HEK293 (cell line): ENCODE results near the gene TNNI3K.

Experiments
- CTCF ChIP-seq: fragments of 450-650 bp; formaldehyde crosslinking; IDR thresholded peaks from 2 replicates; pipeline ENCODE4 v1.5.1; 2016; ENCODE audit warnings: missing biosample characterization, missing genetic modification characterization
- KLF16 ChIP-seq: fragments of 450-650 bp; formaldehyde crosslinking; IDR thresholded peaks from 2 replicates; pipeline ENCODE4 v1.5.1; 2017; ENCODE audit warnings: missing biosample characterization, missing genetic modification characterization
- SALL2 ChIP-seq: fragments of 450-650 bp; formaldehyde crosslinking; IDR thresholded peaks from 2 replicates; pipeline ENCODE4 v1.5.0; 2017; ENCODE audit warnings: missing biosample characterization, mild to moderate bottlenecking, missing genetic modification characterization, borderline replicate concordance
- SP7 ChIP-seq: fragments of 450-650 bp; formaldehyde crosslinking; IDR thresholded peaks from 2 replicates; pipeline ENCODE4 v1.5.1; 2016; ENCODE audit warnings: missing biosample characterization, missing genetic modification characterization
- YY1 ChIP-seq: fragments of 450-650 bp; formaldehyde crosslinking; IDR thresholded peaks from 2 replicates; pipeline ENCODE4 v1.5.1; 2018; ENCODE audit warnings: missing biosample characterization, missing genetic modification characterization
- ZNF138 ChIP-seq: fragments of 450-650 bp; formaldehyde crosslinking; IDR thresholded peaks from 2 replicates; pipeline ENCODE4 v1.5.1; 2016; ENCODE audit warnings: missing biosample characterization, missing genetic modification characterization, borderline replicate concordance
- ZNF266 ChIP-seq: fragments of 450-650 bp; formaldehyde crosslinking; IDR thresholded peaks from 2 replicates; pipeline ENCODE4 v1.5.1; 2016; ENCODE audit warnings: missing biosample characterization, missing genetic modification characterization, low read depth
- ZNF274 ChIP-seq, 2 experiments: fragments of 200-500 bp in 1 of 2; fragments of 450-650 bp in 1 of 2; sonication (Bioruptor generic) in 1 of 2; formaldehyde crosslinking in 1 of 2; IDR thresholded peaks; 2 replicates each; pipeline versions ENCODE4 v1.5.1 to v1.6.1; 2014 to 2016; ENCODE audit warnings: borderline replicate concordance in 1 of 2, inconsistent platforms in 1 of 2, low read length in 1 of 2, missing biosample characterization in 1 of 2, missing genetic modification characterization in 1 of 2
- ZNF423 ChIP-seq: fragments of 450-650 bp; formaldehyde crosslinking; IDR thresholded peaks from 2 replicates; pipeline ENCODE4 v1.5.1; 2016; ENCODE audit warnings: missing biosample characterization, missing genetic modification characterization
- ZNF600 ChIP-seq: fragments of 450-650 bp; formaldehyde crosslinking; IDR thresholded peaks from 2 replicates; pipeline ENCODE4 v1.5.1; 2016; ENCODE audit warnings: missing biosample characterization, missing genetic modification characterization
- TF ChIP-seq, protein P1 (sequence below): fragments of 450-650 bp; formaldehyde crosslinking; IDR thresholded peaks from 2 replicates; pipeline ENCODE4 v1.5.1; 2016; ENCODE audit warnings: missing biosample characterization, missing genetic modification characterization

GRCh38 chr1:74455390-74455789, 220.2 kb downstream of the TNNI3K start:
- TF ChIP-seq ZNF600 (tag by site-specific recombination): no peak
- TF ChIP-seq ZNF266: no peak
- TF ChIP-seq KLF16: no peak
- TF ChIP-seq CTCF (tag by site-specific recombination): no peak
- no peak for TF ChIP-seq SP7 (tag by site-specific recombination)
- TF ChIP-seq ZNF274 (IDR thresholded peaks at IDR 0.05; ENCODE audit: low read length): no peak
- TF ChIP-seq ZNF274 (tag by site-specific recombination; IDR thresholded peaks at IDR 0.05; ENCODE audit: borderline replicate concordance): no peak
- TF ChIP-seq SALL2 (tag by site-specific recombination): no peak
- TF ChIP-seq ZNF423 (tag by site-specific recombination): no peak
- TF ChIP-seq ZNF138 (tag by site-specific recombination): no peak
- no peak for TF ChIP-seq YY1 (tag by site-specific recombination)
- TF ChIP-seq, protein P1, sequence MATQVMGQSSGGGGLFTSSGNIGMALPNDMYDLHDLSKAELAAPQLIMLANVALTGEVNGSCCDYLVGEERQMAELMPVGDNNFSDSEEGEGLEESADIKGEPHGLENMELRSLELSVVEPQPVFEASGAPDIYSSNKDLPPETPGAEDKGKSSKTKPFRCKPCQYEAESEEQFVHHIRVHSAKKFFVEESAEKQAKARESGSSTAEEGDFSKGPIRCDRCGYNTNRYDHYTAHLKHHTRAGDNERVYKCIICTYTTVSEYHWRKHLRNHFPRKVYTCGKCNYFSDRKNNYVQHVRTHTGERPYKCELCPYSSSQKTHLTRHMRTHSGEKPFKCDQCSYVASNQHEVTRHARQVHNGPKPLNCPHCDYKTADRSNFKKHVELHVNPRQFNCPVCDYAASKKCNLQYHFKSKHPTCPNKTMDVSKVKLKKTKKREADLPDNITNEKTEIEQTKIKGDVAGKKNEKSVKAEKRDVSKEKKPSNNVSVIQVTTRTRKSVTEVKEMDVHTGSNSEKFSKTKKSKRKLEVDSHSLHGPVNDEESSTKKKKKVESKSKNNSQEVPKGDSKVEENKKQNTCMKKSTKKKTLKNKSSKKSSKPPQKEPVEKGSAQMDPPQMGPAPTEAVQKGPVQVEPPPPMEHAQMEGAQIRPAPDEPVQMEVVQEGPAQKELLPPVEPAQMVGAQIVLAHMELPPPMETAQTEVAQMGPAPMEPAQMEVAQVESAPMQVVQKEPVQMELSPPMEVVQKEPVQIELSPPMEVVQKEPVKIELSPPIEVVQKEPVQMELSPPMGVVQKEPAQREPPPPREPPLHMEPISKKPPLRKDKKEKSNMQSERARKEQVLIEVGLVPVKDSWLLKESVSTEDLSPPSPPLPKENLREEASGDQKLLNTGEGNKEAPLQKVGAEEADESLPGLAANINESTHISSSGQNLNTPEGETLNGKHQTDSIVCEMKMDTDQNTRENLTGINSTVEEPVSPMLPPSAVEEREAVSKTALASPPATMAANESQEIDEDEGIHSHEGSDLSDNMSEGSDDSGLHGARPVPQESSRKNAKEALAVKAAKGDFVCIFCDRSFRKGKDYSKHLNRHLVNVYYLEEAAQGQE (tag by site-specific recombination): no peak
